NCI-H146 treated with DMSO at 0.1 percent for 48 hours (cell line): ENCODE measurements around the gene OSBPL2.

Experiments
- DNase-seq: peaks from one replicate; lab custom pipeline; 2025; ENCODE audit not compliant: unreplicated experiment; lab: John Stamatoyannopoulos, UW

The OSBPL2 gene

DNA sequence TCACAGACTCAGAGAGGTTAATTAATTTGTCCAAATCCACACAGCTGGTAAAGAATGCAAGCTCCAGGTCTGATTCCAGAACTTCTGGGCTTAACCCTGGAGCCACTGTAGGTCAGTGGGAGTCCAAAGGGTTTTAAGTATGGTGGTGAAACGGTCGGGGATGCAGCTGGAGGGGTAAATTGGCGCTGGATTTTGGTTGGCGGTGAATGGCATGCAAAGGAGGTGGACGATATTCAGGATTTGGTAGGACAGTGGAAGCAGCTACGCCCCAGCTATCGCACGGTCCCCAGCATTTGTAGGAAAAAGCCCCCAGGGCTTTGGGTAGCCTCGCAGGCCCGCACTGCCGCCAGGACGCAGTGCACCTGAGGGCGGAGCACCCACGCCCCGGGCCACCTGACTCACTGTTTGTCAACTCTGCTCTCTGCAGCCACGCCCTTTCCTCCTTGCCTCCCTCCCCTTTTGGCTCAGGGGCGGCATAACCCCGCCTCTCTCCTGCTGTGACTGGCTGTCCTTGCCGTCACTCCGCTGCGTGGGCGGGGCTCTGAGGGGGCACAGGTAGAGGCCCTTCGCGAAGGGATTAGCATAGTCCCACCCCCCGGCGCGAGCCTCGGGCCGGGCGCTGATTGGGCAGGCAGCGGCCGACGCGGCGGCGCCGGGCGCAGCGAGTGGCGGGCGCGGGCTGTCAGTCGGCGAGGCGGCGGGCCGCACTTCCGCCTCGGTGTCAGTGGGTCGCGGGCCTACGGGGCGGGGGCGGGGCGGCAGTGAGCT lies at the start of gene OSBPL2:
OSBPL2 (plus strand) TSS at position 721 of the 768 bp plus-strand sequence. CDS start 17,664 bp downstream, outside the sequence.
- peak; percentile 97 for DNase-seq

GRCh38 chr20:62190639-62191411 lies 47.5 kb upstream of the OSBPL2 start:
- no peak for DNase-seq

DNA sequence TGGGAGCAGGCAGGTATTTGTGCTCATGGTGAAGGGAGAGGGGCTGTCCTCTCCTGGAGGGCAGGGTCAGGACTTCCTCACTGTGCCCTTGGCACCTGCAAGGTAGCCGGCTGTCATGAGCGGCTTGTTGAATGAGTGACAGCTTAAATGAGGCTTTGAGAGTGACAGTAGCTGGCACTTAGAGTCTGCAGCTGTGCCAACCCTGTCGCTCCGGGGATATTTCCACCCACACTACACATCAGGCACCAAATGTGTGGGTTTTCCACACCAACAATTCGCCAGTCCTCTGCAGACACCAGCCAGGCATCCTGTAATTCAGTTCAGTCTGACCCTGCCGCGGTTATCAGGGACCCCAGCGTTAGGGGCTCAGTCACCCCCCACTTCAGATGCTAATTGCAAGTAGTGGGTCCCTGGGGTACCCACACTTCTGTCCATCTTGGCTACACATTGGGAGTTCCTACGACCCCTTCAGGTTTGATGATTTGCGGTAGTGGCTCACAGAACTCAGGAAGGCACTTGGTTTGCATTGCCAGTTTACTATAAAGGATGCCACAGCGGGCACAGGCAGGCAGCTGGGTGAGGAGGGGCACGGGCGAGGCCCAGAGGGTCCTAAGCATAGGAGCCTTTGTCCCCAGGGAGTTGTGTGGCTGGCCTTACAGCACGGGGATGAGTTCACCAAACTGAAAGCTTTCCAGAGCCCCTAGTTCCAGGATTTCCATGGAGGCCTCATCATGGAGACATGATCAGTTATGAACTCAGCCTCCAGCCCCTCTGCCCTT lies 46.4 kb upstream of the OSBPL2 start:
- no peak for DNase-seq

GRCh38 chr20:62192635-62193034 lies 45.7 kb upstream of the OSBPL2 start:
- DNase-seq = no peak

GRCh38 chr20:62193079-62194025 lies 45.0 kb upstream of the OSBPL2 start:
- DNase-seq = no peak

DNA sequence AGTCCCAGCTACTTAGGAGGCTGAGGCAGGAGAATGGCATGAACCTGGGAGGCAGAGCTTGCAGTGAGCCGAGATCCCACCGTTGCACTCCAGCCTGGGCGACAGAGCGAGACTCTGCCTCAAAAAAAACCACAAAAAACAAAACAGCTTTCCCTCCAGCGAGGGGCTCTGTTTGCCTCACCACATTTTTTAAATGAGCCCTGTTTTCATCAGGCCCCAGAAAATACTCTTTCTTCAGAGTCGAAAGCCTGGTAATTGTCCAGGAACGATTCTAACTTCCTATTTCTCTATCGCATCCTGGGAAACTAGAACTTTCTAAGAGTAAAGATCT lies 43.3 kb upstream of the OSBPL2 start:
- DNase-seq = no peak

DNA sequence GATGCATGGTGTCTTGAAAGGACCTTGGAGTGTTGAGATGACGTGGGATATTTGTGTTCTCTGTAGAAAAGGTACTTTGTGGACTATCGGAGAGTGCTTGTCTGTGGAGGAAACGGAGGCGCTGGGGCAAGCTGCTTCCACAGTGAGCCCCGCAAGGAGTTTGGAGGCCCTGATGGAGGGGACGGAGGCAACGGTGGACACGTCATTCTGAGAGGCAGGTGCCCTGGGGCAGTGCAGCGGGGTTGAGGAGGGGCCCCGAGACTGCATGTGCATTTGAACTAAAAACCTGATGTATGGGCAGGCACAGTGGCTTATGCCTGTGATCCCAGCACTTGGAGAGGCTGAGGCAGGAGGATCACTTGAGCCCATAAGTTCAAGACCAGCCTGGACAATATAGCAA lies 42.6 kb upstream of the OSBPL2 start:
- no peak for DNase-seq

GRCh38 chr20:62196286-62196685 lies 42.0 kb upstream of the OSBPL2 start:
- no peak for DNase-seq

GRCh38 chr20:62197311-62197710 lies 41.0 kb upstream of the OSBPL2 start:
- DNase-seq = no peak

DNA sequence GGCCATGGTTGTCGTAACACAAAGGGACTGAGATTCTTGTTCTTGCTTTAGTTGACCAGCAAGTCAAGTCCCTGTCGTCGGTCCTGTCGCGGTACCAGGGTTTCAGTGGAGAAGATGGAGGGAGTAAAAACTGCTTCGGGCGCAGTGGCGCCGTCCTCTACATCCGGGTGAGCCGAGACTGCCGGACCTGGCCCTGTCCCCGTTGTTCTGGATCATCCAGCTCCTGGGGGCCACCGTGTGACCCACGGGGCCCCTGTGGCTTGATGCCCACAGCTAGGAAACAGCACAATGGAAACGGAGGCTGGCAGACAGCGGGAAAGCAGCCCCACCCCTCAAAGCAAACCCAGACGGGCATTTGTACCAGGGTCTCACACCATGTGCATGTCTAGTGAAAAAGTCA lies 40.5 kb upstream of the OSBPL2 start:
- no peak for DNase-seq

DNA sequence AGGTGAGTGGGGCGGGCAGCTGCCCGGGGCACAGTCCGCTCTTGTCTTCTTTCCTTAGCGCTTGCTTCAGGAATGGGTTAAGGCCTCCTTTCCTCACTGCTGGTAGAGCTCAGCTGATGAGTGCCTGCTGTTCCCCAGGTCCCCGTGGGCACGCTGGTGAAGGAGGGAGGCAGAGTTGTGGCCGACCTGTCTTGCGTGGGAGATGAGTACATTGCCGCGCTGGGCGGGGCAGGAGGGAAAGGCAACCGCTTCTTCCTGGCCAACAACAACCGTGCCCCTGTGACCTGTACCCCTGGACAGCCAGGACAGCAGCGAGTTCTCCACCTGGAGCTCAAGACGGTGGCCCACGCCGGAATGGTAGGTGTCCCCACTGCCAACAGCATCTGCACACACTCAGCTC lies 39.8 kb upstream of the OSBPL2 start:
- DNase-seq = no peak

DNA sequence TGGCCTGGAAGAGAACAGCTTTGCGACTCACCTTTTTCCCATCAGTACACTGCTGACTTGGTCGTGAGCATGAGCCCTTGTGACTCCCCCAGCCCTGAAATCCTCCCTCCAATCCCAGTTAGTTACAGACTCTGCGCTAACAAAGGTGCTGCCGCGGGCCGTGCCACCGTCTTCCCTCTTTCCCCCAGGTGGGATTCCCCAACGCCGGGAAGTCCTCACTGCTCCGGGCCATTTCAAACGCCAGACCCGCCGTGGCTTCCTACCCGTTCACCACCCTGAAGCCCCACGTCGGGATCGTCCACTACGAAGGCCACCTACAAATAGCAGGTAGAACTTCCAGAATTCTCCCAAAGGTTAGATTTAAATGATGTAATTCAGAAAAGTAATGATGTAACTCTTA lies 39.4 kb upstream of the OSBPL2 start:
- no peak for DNase-seq

- no peak for DNase-seq
These were observed 37.7 kb upstream of the OSBPL2 start for GRCh38 chr20:62200491-62201172.

DNA sequence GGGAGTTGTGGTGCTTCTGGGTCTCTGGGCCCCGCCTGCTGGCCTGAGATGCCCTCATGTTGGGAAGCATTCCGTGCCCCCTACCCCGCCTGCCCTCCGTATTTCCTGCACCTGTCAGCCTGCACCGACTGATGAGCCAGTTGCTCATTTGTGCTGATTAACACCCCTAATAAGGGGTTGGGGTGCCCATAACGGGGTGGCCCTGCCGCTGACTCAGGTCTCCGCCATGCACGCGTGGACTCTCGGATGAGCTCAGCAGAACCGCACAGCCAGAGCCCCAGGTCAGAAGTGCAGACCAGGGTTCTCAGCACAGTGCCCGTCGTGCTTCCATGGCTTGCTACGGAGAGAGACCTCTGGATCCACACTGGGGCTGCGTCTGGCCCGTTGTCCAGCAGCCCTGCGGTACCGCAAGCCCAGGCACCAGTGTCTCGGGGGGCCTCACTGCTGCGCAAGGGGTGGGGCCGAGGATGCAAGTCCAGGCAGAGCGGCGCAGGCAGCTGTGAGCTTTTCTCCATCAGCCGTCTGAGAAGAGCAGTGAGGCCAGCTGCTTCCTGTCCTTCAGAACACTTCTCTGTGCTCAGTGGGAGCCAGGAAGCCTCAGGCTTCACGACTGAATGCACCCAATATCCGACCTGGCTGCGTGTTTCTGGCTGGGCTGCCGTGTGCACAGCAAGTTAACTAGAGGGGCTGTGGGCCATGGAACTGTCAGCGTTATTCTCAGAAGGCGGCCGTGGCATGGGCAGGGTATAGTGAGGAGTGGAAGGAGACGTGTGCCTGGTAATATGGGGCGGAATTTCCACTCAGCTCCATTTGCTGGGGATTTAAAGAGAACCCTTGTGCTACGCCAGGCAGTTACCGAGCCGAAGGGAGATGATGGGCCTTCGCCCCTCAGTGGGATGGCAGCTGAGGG lies 36.9 kb upstream of the OSBPL2 start:
- DNase-seq = no peak

DNA sequence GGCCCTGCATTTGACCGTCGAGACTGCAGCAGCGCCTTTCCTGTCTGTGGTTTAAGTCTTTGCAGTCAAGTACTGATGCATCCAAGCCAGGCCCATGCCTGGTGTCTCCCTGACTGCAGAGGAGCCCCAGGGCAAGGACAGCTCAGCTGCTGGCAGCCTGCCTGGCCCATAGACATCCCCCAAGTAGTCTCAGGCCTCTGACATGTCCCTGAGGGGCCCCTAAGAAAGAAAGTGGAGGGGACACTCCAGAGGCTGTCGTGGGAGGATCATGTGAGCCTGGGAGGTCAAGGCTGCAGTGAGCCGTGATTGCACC lies 36.3 kb upstream of the OSBPL2 start:
- DNase-seq = no peak

- no peak for DNase-seq
These were observed 35.5 kb upstream of the OSBPL2 start for GRCh38 chr20:62202676-62203377.

DNA sequence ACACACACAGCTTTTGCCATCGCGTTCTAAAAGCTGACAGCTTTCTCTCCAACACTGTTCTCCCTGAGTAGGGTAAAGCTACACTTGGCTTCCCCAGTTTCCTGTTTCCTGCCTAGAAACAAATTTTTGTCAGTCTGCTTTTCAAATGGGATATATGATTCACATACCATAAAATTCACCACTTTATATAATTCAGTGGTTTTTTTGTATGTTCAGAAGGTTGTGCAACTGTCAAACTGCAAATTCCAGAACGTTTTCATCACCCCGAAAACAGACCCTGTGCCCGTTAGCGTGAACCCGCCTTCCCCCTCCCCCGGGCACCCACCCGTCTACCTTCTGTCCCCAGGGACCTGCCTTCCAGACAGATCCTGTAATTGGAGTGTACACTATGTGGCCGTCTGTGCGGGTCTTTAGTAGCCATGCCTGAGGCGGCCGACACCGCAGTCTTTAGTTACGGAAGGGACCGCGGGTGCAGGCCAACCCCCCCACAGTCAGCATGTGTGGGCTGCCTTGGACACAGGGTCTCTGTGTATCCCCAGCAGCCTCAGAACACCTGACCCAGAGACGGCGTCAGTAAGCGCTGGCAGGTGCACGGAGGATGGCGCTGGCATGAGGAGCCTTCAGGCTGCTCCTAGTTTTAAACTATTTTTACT lies 34.8 kb upstream of the OSBPL2 start:
- no peak for DNase-seq
